PC-9 (cell line): ENCODE results near the gene C21orf91.

ENCODE experiments used
- CTCF ChIP-seq: fragments of 200-600 bp; sonication (generic); conservative IDR thresholded peaks from 2 replicates; pipeline ENCODE4 v1.6.1; 2017; ENCODE audit warnings: mixed run types, antibody characterized with exemption, mild to moderate bottlenecking, moderate library complexity
- EZH2 ChIP-seq: fragments of 200-600 bp; sonication (generic); IDR thresholded peaks from 2 replicates; pipeline ENCODE4 v1.8.0; 2017; ENCODE audit warnings: antibody characterized with exemption, low read depth

- no peak for TF ChIP-seq CTCF
- no peak for TF ChIP-seq EZH2
Observed at GRCh38 chr21:17866590-17866989, 47.4 kb upstream of the C21orf91 start.
